Midbrain (tissue), 1 donor: ENCODE data around the gene MGAT5B.
"Not testable (repeated sequence)": the region's sequence is repeated elsewhere in the genome, so short reads cannot be mapped to it uniquely, and the experiment has no call there.

Source experiments
- DNase-seq: peaks from one replicate; lab custom pipeline; 2025; lab: John Stamatoyannopoulos, UW

MGAT5B gene

DNA sequence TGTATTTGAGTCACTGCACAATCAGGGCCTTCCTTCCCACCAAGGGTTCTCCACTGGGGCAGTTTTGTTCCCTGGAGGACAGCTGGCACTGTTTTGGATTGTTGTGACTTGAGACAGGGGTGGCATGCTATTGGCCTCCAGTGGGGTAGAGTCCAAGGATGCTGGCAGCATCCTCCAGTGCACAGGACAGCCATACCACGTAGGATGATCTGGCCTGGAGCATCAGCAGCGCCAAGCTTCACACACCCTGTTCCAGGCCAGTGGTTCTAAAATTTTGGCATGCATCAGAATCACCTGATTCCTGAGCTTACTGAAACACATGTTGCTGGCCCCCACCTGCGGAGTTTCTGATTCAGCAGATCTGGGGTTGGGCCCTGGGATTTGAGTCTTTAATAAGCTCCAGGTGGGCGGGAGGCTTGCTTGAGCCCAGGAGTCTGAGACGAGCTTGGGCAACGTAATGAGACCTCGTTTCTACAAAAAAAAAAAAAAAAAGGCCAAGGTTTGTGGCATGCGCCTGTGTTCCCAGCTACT is 83.2 kb downstream of the MGAT5B start:
- DNase-seq: no peak

DNA sequence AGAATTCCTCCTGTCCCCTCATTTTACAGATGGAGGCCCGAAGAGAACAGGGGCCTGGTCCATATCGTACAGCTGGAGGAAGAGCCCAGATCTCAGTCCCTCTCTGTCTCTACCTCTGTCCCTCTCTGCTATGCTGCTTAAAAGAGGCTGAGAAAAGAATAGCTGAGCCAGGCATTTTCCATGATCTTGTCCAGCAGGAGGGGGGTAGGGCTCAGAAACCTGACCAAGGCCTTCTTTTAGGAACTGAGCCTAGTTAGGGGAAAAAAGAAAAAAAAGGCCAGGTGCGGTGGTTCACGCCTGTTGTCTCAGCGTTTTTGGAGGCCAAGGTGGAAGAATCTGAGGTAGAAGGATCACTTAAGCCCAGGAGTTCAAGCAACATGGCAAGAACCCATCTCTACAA is 84.2 kb downstream of the MGAT5B start:
- no peak for DNase-seq

DNA sequence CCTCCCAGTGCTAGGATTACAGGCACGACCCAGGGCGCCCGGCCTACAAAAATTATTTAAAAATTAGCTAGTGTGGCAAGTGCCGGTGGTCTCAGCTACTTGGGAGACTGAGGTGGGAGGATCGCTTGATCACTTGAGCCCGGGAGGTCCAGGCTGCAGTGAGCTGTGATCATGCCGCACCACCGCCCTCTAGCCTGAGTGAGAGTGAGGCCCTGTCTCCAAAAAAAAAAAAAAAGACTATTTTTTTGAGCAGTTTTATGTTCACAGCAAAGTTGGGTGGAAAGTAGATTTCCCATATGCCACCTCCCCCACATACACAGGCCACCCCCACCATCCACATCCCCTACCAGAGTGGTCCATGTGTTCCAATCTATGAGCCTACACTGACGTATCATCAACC is 84.9 kb downstream of the MGAT5B start:
- DNase-seq: no peak

DNA sequence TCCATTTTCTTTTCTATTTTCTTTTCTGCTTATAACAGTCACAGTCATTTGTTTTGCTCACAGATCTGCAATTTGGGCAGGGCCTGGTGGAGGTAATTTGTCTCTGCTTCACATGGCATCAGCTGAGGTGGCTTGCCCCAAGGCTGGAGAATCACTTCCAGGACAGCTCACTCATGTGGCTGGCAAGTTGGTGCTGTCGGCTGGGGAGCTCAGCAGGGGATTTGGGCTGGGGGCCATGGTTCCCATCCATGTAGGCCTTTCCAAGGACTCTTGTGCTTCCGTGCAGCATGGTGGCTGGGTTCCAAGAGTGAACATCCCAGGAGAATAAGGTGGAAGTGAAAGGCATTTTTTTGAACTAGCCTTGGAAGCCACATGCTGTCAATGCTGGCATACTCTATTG is 85.7 kb downstream of the MGAT5B start:
- DNase-seq: no peak

DNA sequence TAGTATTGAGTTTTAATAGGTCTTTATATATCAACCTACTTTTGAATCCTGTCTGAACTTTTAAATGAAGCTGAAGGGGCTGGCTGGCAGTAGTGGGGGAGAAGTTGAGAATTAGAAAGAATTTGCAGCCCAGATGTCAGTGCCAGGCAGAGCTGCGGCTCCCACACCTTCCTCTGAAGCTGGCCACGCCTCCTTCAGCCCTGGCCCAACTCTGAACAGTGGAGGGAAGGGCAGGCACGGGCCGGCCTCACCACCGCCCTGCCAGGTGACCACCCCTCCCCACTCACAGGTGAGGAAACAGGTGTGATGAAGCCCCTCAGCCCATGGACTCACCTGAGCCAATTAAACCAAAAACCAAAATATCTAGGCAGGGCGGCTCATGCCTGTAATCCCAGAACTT is 87.0 kb downstream of the MGAT5B start:
- no peak for DNase-seq

DNA sequence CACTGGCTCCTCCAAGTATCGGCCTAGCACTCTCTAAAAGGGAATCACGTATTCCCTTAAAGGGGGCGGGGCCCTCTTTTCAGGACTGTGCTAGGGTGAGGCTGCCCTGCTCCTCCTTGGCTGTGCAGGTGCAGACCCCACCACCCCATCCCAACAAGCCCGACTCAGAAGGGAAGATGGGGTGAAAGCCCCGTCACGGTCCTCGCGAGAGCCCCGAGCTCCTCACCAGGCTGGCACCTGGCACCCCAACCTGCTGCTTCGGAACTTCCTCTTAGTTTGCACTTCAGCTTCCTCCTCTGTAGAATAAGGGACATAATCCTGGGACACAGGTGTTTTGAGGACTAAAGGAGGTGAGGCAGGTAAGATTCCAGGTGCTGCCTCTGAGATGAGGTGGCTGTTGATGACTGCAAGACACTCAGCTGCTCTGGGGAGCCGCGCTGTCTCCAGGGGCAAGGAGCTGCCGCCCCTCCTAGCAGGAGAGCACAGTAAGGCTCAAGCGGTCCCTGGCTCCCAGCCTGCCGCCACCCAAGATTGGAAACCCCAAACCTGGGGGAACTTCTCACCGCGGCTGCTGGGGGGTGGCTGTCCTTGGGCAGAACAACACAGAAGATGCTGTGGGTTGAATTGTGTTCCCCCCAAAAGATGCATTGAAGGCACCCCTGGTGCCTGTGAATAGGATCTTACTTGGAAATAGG is 88.8 kb downstream of the MGAT5B start:
- no peak for DNase-seq

DNA sequence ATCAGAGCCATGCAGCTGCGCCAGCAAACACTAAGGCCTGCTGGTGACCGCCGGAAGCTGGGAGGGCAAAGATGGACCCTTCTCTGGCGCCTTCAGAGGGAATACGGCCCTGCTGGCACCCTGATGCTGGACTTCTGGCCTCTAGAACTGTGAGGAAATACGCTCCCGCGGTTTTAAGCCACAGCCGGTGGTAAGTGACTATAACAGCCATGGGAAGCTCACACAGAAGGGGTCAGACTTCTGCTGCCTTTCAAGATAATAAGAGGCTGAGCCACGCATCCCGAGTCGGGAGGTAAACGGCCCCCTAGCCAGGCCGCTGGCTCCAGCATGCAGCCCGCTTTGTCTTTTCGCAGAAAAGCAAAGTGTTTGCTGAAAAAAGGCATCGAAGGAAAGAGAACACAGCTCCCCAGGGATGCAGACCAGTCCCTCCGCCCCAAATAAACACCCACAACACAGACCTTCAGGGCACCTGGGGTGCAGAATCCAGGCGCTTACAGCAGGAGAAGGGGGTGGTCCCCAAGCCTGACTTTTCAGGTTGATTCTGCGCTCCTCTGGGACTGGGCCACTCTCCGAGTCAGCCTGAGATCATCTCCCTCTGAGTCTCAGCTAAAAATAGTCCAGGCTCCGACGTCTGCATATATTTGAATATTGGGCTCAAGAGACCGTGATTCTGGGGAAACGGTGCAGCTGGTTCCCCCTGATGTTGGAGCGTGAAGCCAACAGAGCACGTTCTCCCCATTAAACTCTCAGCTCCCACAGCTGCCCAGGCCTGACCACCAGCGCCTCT is 89.7 kb downstream of the MGAT5B start:
- DNase-seq: no peak

DNA sequence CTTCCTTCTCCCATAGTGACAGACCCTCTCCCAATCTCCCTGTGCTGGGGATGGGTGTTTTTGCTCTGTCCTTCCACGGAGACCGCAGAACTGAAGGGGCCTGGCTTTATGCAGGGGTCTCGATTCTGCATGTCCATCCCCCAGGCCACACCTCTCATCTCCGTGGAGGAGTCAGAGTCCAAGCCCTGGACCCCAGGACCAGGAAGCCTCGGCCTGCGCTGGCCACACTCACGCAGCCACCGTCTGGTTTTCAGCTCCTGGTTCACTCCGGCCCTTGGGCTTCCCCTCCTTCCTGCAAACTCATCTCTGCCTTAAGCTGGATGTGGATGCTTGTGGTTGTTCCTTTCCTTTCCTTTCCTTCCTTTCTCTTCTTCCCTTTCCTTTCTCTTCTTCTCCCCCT is 90.8 kb downstream of the MGAT5B start:
- DNase-seq: no peak

DNA sequence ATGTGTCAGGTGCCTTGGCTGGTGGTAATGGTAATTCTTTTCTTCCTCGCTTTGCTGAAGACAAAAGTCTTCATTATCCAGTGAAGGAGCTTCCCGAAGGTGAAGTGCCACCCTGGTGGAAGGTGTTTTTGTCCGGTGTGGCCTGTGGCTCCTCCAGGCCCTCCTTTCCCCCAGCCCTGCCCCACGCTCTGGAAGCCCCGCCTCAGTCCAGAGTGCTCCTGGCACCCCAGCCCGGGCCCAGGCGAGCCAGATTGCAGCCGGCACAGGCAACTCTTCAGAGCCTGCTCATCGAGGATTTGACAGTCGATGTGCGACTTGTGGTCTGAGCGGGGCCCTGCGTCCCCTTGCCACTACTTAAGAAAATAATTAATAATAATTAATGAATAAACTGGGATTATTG is 93.7 kb downstream of the MGAT5B start:
- no peak for DNase-seq

DNA sequence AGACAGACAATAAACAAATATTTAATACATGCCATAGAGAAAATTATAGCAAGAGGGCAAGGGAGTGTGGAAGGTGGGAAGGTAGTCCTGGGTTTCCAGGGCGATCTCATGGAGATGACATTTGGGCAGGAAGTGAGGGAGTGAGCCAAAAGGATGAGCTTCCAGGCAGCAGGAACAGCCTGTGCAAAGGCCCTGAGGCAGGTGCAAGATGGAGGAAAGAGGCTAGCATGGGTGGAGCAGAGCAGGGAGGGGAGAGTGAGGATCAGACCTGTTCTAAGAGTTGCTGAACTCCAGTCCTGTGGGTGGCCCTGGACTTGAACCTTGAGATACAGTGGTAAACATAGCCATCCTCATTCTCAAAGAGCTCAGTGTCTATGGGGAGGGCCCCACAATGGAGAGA is 94.7 kb downstream of the MGAT5B start:
- DNase-seq: no peak

DNA sequence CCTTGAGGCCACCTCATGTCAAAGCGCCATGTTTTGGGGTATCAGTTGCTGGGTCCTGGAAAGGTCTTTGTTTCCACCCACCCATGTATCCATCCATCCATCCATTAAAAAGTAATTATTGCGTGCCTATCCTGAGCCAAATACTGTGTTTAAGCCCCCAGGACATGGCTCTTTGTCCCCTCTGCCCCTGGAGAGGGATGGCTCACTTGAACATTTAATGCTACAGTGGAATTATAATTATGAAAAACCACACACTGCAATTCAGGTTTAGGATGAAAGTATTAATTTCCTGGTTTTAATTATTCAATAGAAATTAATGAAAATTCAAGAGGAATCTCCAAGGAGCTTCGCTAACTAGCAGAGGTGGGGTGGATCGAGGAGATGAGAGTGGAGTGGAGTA is 97.8 kb downstream of the MGAT5B start:
- DNase-seq: no peak

DNA sequence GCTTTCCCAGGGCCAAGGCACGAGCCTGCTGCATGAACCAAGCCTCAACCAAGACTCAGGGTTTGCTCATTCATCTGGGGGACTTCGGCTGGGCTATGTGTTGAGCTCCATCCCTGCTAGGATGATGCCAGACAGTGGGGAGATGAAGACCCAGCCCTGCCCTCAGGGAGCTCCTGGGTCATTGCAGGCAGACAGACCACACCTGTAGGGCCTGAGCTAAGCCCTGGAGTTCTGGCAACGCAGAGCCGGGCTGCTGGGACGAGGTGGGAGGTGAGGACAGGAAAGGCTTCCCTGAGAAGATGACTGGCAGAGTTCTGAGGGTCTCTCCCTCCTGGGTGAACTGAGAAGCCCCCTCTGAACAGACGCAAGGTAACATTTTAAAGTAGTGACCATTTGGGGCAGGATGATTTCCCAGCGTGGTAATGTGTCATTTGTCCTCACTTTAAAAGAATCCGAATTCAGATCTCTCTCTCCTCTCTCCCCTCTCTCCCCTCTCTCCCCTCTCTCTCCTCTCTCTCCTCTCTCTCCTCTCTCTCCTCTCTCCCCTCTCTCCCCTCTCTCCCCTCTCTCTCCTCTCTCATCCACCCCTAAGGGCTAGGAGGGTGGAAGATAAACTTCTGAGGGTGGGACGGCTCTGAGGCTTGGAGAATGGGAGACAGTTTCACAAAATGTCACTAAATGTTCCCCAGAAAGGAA is 98.4 kb downstream of the MGAT5B start:
- no peak for DNase-seq

DNA sequence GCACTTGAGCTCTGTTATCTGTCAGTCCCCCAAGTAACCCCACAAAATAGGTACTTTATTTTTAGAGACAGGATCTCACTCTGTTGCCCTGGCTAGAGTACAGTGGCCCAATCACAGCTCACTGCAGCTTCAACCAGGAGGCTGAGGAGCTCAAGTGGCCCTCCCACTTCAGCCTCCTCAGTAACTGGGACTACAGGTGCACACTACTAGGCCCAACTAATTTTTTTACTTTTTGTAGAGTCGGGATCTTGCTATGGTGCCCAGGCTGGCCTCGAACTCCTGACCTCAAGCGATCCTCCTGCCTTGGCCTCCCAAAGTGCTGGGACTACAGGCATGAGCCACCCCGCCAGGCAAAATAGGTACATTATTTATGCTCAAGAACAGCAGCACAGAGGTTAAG is 99.6 kb downstream of the MGAT5B start:
- no peak for DNase-seq

DNA sequence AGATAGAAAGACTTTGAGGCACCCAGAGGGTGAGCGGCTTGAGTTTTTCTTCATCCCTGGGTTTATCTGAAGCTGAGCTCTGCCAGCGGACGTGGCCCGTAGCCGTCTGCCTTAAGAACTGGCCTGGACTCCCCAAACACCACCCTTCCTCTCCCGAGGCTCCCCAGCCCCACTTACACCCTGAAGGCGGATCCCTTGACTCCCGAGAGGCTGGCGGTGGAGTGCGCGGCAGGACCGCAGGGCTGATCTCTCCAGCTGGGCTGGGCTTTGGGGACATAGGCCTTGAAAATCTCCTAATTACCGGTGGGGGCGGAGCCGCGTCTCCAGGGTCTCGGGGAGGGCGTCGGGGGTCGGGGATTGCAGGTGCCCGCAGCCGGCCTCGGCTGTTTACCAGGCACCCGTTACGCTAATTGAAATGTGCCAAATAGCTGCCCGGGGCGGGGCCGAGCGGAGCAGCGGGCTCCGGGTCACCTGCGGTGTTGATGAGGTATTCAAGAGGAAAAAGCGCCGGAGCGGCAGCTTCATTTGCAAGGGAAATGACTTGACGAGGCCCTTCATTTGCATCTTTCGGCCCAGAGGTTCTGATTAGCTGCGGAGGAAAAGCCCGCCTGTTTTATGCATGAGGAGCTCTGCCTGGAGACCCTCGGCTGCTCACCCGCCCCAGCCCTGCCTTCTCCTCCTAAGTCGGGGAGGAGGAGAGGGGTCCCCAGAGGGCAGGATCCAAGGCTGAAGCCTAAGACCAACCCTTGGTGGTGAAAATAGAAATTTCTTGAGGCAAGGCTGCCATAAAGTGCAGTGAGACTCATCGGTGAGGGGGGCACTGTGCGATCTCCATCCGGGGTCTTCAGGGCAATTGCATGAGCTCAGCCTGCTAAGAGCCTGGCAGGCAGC is 100.7 kb downstream of the MGAT5B start:
- peak; percentile 2 for DNase-seq

DNA sequence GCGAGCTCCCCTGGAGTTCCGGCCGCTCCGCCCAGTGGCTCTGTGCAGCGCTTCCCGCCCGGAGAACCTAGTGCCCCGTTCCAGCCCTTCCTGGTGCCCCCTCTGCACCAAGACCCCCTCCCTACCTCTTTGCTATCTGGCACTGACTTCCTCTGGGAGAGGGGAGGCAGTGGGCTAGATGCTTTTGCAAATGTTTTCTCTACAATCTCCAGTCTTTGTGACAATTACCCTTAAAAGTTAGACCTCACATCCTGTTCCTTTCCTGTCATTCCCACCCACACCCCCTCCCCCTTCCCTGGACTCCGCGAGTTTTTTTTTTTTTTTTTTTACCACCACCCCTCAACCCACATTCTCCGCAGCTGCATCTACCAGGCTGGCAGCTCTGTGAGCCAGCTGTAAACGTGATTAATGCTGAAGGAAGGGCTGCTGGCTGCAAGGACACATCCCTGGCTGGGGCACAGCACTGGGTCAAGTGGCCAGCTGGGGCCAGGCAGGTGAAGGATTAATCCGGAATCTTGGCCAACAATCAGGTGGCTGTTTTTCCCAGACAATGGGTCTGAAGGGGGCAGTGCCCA is 101.5 kb downstream of the MGAT5B start:
- no peak for DNase-seq

DNA sequence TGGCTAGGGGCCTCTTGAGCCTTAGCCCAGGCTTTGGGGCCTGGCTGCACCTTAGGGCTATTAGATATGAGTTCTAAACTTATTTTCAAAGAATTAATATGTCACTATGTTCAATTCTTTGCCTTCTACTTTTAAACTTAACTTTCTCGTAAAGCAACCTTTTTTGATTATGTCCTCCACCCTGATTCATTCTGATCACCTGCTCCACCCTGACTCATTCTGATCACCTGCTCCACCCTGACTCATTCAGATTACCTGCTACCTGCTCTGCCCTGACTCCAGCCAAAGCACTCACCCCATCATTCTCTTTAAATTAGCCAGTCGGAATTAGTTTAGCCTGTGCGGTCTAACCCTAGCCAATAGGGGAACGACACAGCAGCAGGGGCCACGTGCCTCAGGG is 102.0 kb downstream of the MGAT5B start:
- not testable (repeated sequence) for DNase-seq

DNA sequence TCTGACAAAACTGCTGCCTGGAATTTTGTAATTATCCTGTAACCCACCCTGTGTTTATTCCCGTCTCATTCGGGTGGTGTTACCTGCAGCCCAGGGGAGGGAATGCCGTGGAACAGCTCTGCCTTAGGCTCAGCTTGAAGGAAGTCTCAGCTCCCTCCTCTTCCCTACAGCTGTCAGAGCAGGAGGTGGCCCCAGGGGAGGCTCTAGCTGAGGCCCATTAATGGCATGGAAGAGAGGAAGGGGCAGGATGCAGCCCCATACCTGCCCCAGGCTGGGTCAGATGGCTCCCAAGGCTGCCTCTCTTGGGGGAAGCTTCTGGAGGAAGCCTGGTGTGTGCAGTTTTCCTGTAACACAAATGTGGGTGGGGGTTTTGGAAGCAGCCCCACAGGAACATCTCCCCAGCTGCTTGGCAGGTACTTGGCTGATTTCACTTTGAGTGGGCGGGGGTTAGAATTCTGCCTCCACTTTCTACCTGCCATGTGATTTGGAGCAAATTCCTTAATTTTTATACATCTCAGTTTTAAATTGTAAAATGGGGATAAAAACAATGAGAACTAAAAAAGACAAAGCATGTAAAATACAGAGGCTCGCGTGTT is 103.9 kb downstream of the MGAT5B start:
- DNase-seq: no peak

DNA sequence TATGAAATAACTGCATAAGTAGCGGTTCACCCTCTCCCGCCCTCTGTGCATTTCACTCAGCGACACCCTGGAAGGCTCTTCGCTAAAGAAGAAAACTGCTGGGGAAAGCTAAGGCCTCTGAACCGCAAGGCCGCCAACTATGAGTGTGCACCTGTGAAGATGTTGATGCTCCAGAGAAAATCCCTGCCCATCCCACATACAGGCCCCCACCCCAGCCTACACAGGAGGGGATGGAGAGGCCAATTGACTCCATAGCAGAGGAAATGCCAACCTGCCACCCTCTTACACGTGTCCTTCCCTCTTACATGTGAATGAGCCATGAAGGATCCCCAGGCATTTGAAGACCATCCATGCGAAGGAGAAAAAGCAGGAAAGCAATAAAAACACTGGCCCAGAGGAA is 104.8 kb downstream of the MGAT5B start:
- DNase-seq: no peak

DNA sequence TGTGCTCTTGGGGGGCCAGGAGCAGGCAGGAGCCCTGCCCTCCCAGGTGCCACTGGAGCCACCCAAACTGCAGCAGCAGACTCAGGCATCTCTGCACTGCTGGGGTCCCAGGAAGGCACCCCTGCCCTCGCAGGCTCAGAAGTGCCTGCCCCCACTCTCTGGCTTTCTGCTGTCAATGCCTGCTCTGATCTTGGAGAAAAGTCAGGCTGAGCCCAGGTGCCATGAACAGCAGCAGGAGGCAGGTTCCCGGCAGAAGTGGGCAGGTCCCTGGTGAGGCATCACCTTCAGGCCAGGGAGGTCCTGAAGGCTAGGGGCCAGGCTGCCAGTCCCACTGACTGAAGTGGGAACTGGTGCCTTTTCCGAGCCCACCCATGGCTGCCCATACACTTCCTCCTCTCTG is 106.5 kb downstream of the MGAT5B start:
- no peak for DNase-seq

DNA sequence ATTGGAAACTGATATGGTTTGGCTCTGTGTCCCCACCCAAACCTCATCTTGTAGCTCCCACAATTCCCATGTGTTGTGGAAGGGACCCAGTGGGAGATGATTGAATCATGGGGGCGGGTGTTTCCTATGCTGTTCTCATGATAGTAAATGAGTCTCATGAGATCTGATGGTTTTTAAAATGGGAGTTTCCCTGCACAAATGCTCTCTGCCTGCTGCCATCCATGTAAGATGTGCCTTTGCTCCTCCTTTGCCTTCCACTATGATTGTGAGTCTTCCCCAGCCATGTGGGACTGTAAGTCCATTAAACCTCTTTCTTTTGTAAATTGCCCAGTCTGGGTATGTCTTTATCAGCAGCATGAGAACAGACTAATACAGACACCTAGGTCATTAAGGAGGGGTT is 109.8 kb downstream of the MGAT5B start:
- DNase-seq: not testable (repeated sequence)
